Rectal smooth muscle tissue (tissue), 1 donor: ENCODE results near the gene CTNNA3.

Experiments
- H3K27ac ChIP-seq: one replicate; pipeline ENCODE4 v1.7.0; 2013; ENCODE audit warnings: low read depth, low read length, inconsistent platforms
- H3K27me3 ChIP-seq: one replicate; pipeline ENCODE4 v1.7.0; 2013; ENCODE audit warnings: low read length; ENCODE audit not compliant: control insufficient read depth, insufficient read depth
- H3K36me3 ChIP-seq: one replicate; pipeline ENCODE4 v1.7.0; 2013; ENCODE audit warnings: low read length; ENCODE audit not compliant: control insufficient read depth, insufficient read depth
- H3K4me1 ChIP-seq: one replicate; pipeline ENCODE4 v1.7.0; 2013; ENCODE audit warnings: low read length; ENCODE audit not compliant: control insufficient read depth, insufficient read depth
- H3K4me3 ChIP-seq: one replicate; pipeline ENCODE4 v1.7.0; 2013; ENCODE audit warnings: low read length
- H3K9ac ChIP-seq: one replicate; pipeline ENCODE4 v1.7.0; 2013; ENCODE audit warnings: low read length

The CTNNA3 gene

GRCh38 chr10:66463611-66464010, 1232.4 kb downstream of the CTNNA3 start:
- Histone ChIP-seq H3K36me3 (no peaks in the 10 kb centered on the region), H3K9ac (no peak overlapping the region), H3K4me1 (no peaks in the 10 kb centered on the region), H3K4me3 (no peak overlapping the region), H3K27ac (no peak overlapping the region), H3K27me3 (no peaks in the 10 kb centered on the region)

- Histone ChIP-seq H3K4me1 (no peaks in the 10 kb centered on the region), H3K36me3 (no peaks in the 10 kb centered on the region), H3K27ac (no peak overlapping the region), H3K27me3 (no peaks in the 10 kb centered on the region), H3K4me3 (no peak overlapping the region), H3K9ac (no peak overlapping the region)
Measured at GRCh38 chr10:66457629-66458028, 1238.4 kb downstream of the CTNNA3 start.

- H3K36me3 ChIP-seq: no peaks in the 10 kb centered on the region
- no peaks in the 10 kb centered on the region for H3K27me3 ChIP-seq
- no peaks in the 10 kb centered on the region for H3K4me1 ChIP-seq
- H3K4me3 ChIP-seq: no peak overlapping the region
- H3K9ac ChIP-seq: no peak overlapping the region
- no peak overlapping the region for H3K27ac ChIP-seq
Measured at GRCh38 chr10:66455304-66455703, 1240.7 kb downstream of the CTNNA3 start.

GRCh38 chr10:66440568-66440967, 1255.4 kb downstream of the CTNNA3 start:
- H3K27me3 ChIP-seq: no peaks in the 10 kb centered on the region
- H3K4me3 ChIP-seq: no peak overlapping the region
- no peak overlapping the region for H3K9ac ChIP-seq
- H3K4me1 ChIP-seq: no peaks in the 10 kb centered on the region
- H3K36me3 ChIP-seq: no peaks in the 10 kb centered on the region
- no peak overlapping the region for H3K27ac ChIP-seq

GRCh38 chr10:66414943-66415342, 1281.1 kb downstream of the CTNNA3 start:
- Histone ChIP-seq H3K4me1 (no peaks in the 10 kb centered on the region), H3K27me3 (no peaks in the 10 kb centered on the region), H3K36me3 (no peaks in the 10 kb centered on the region), H3K4me3 (no peak overlapping the region), H3K9ac (no peak overlapping the region), H3K27ac (no peak overlapping the region)

GRCh38 chr10:66405566-66405965, 1290.4 kb downstream of the CTNNA3 start:
- Histone ChIP-seq H3K27ac (no peak overlapping the region), H3K9ac (no peak overlapping the region), H3K4me1 (no peaks in the 10 kb centered on the region), H3K4me3 (no peak overlapping the region), H3K36me3 (no peaks in the 10 kb centered on the region), H3K27me3 (no peaks in the 10 kb centered on the region)

- H3K27me3 ChIP-seq: no peaks in the 10 kb centered on the region
- no peaks in the 10 kb centered on the region for H3K36me3 ChIP-seq
- no peaks in the 10 kb centered on the region for H3K4me1 ChIP-seq
- H3K27ac ChIP-seq: no peak overlapping the region
- no peak overlapping the region for H3K9ac ChIP-seq
- H3K4me3 ChIP-seq: no peak overlapping the region
Measured at GRCh38 chr10:66398669-66399068, 1297.3 kb downstream of the CTNNA3 start.

GRCh38 chr10:66394342-66395063, 1301.5 kb downstream of the CTNNA3 start:
- Histone ChIP-seq H3K4me1 (no peaks in the 10 kb centered on the region), H3K36me3 (no peaks in the 10 kb centered on the region), H3K27ac (no peak overlapping the region), H3K9ac (no peak overlapping the region), H3K4me3 (no peak overlapping the region), H3K27me3 (no peaks in the 10 kb centered on the region)

GRCh38 chr10:66390926-66391325, 1305.1 kb downstream of the CTNNA3 start:
- H3K4me1 ChIP-seq: no peaks in the 10 kb centered on the region
- H3K36me3 ChIP-seq: no peaks in the 10 kb centered on the region
- no peak overlapping the region for H3K9ac ChIP-seq
- H3K27me3 ChIP-seq: no peaks in the 10 kb centered on the region
- H3K27ac ChIP-seq: no peak overlapping the region
- no peak overlapping the region for H3K4me3 ChIP-seq

GRCh38 chr10:66381045-66381444, 1315.0 kb downstream of the CTNNA3 start:
- Histone ChIP-seq H3K4me3 (no peak overlapping the region), H3K27ac (no peak overlapping the region), H3K27me3 (no peaks in the 10 kb centered on the region), H3K36me3 (no peaks in the 10 kb centered on the region), H3K4me1 (no peaks in the 10 kb centered on the region), H3K9ac (no peak overlapping the region)

GRCh38 chr10:66378117-66378876, 1317.7 kb downstream of the CTNNA3 start:
- Histone ChIP-seq H3K27ac (no peak overlapping the region), H3K9ac (no peak overlapping the region), H3K27me3 (no peaks in the 10 kb centered on the region), H3K4me1 (no peaks in the 10 kb centered on the region), H3K4me3 (no peak overlapping the region), H3K36me3 (no peaks in the 10 kb centered on the region)

- H3K4me3 ChIP-seq: no peak overlapping the region
- H3K27me3 ChIP-seq: no peaks in the 10 kb centered on the region
- no peak overlapping the region for H3K9ac ChIP-seq
- H3K27ac ChIP-seq: no peak overlapping the region
- no peaks in the 10 kb centered on the region for H3K36me3 ChIP-seq
- H3K4me1 ChIP-seq: no peaks in the 10 kb centered on the region
Measured at GRCh38 chr10:66368146-66368545, 1327.8 kb downstream of the CTNNA3 start.

GRCh38 chr10:66366163-66366562, 1329.8 kb downstream of the CTNNA3 start:
- H3K36me3 ChIP-seq: no peaks in the 10 kb centered on the region
- H3K27me3 ChIP-seq: no peaks in the 10 kb centered on the region
- no peak overlapping the region for H3K27ac ChIP-seq
- H3K4me3 ChIP-seq: no peak overlapping the region
- H3K4me1 ChIP-seq: no peaks in the 10 kb centered on the region
- H3K9ac ChIP-seq: no peak overlapping the region
